Smooth muscle cell (in vitro differentiated cells): Measurements from ENCODE around the gene UBE3B. TPM values are rescaled to one million over a fixed set of nuclear protein-coding genes. Genes with fewer than 3 reads are reported as not detected.
A peak's percentile ranks its signal among the peaks of the same experiment; 100 is the strongest.

Experiments used
- DNase-seq: peaks from one replicate; lab custom pipeline; 2025; ENCODE audit not compliant: unreplicated experiment; lab: John Stamatoyannopoulos, UW
- H2AFZ ChIP-seq: fragments of 200-600 bp; sonication (generic); 2 replicates; pipeline ENCODE4 v1.6.0; 2016; ENCODE audit warnings: antibody characterized with exemption, low read depth, mild to moderate bottlenecking
- H3F3A ChIP-seq: fragments of 200-600 bp; sonication (generic); 2 replicates; pipeline ENCODE4 v1.6.0; 2017; ENCODE audit warnings: antibody characterized with exemption, low read depth
- H3K27ac ChIP-seq: fragments of 200-600 bp; sonication (generic); 2 replicates; pipeline ENCODE4 v1.5.1; 2016; ENCODE audit warnings: low read depth, mild to moderate bottlenecking
- H3K27me3 ChIP-seq: fragments of 200-600 bp; sonication (generic); 2 replicates; pipeline ENCODE4 v1.6.1; 2016; ENCODE audit warnings: low read depth, mild to moderate bottlenecking
- H3K36me3 ChIP-seq: fragments of 200-600 bp; sonication (generic); 2 replicates; pipeline ENCODE4 v1.5.1; 2016; ENCODE audit warnings: low read depth
- H3K4me1 ChIP-seq: fragments of 200-600 bp; sonication (generic); 2 replicates; pipeline ENCODE4 v1.5.1; 2016; ENCODE audit warnings: low read depth
- H3K4me2 ChIP-seq: fragments of 200-600 bp; sonication (generic); 2 replicates; pipeline ENCODE4 v1.6.0; 2016; ENCODE audit warnings: mild to moderate bottlenecking
- H3K4me3 ChIP-seq: fragments of 200-600 bp; sonication (generic); 2 replicates; pipeline ENCODE4 v1.5.1; 2016; ENCODE audit warnings: mild to moderate bottlenecking
- H3K79me2 ChIP-seq: fragments of 200-600 bp; sonication (generic); 2 replicates; pipeline ENCODE4 v1.6.0; 2016; ENCODE audit warnings: low read depth, mild to moderate bottlenecking
- H3K9ac ChIP-seq: fragments of 200-600 bp; sonication (generic); 2 replicates; pipeline ENCODE4 v1.6.0; 2016; ENCODE audit warnings: low read depth
- H3K9me3 ChIP-seq: fragments of 200-600 bp; sonication (generic); replicated peaks from 2 replicates; pipeline ENCODE4 v1.5.1; 2016; ENCODE audit warnings: low read depth
- H4K20me1 ChIP-seq: fragments of 200-600 bp; sonication (generic); 2 replicates; pipeline ENCODE4 v1.6.0; 2016; ENCODE audit warnings: low read depth
- WGBS: methylation state at CpG from one replicate; pipeline ENCODE4 v1.1.7; 2016; ENCODE audit warnings: low lambda C conversion rate; 5-methylcytosine and 5-hydroxymethylcytosine counted together
- polyA plus RNA-seq: library from polyadenylated mRNA; unstranded; fragments of >200 nt; fragmentation: Nextera tagmentation; extraction: Ambion mirVana; gene quantifications from 2 replicates; pipeline ENCODE4 v1.2.1, GENCODE V29; 2016
- total RNA-seq: library from RNA; depleted of rRNA; stranded (reverse); fragments of >200 nt; gene quantifications from 2 replicates; pipeline ENCODE4 v1.2.3, GENCODE V29; 2014
- TF ChIP-seq, protein P1 (sequence below): fragments of 200-600 bp; sonication (generic); IDR thresholded peaks from 2 replicates; pipeline ENCODE4 v1.5.1; 2017; ENCODE audit warnings: borderline replicate concordance, mild to moderate bottlenecking, antibody characterized with exemption; ENCODE audit not compliant: insufficient read depth, poor library complexity, severe bottlenecking

UBE3B gene
- total and polyA plus RNA-seq, 2 experiments from 2014 or later: 21.8 to 62.9 TPM

DNA sequence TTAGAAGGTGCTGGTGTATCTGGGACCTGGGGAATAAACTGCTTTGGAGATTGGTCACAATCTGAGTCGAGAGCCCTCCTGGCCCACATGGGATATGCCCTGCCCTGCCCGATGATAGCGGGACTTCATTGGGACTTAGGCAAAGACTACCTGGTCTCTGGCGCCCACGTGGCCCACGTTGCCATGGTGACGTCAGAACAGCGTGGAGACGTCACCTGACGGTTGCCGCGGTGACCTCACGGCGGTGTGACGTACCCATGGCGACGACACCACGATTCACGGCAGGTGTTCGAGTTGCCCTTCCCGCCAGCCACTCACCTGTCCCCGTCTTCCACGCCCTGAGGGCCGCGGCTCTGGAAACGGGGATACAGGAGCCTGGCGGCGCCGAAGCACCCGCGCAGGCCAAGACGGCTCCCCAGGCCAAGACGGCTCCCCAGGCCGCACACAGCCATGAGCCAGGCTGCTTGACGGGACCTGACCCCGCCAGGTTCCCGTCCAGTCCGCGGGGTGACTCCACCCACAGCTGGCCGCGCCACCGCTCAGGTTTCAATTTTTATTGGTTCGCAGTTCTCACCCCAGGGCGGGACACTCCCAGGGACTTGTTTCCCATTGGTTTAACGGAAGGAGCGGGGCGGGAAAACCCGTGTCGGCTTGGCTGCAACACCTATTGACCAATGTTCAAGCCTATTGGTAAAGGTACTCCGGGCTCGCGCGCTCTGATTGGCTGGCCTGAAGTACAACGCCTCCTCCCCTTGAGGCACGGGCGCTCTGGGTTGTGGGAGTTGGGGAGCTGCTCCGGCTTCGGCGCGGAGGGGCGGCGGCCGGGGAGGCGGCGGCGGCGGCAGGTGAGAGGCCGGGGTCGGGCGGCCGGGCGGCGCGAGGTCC, 95.8 kb downstream of the UBE3B start, which contains the start of the genes MMAB and MVK:
Gene MMAB, minus strand, starts transcription at position 476 of the 885 bp plus-strand sequence. Its CDS starts 24 bp downstream, at position 452.
Gene MVK, plus strand, starts transcription at position 766 of the 885 bp plus-strand sequence. CDS start 1,029 bp downstream, outside the sequence.
- peak within 1 kb of the TSS; percentile 72 for H3K27ac ChIP-seq
- peak within 1 kb of the TSS; percentile 97 for H3K4me2 ChIP-seq
- DNase-seq: peak; percentile 89
- H3K4me3 ChIP-seq: peak within 1 kb of the TSS; percentile 83
- H3K36me3 ChIP-seq: peaks cover 4% of the 10 kb centered on the region
- H3F3A ChIP-seq: no peaks in the 10 kb centered on the region
- H3K9ac ChIP-seq: peak within 1 kb of the TSS; percentile 77
- no peaks in the 10 kb centered on the region for H3K27me3 ChIP-seq
- H3K79me2 ChIP-seq: peaks cover 32% of the 10 kb centered on the region
- peak within 1 kb of the TSS; percentile 67 for H2AFZ ChIP-seq
- no peaks in the 10 kb centered on the region for H4K20me1 ChIP-seq
- WGBS: 2% methylated on average over 69 of the region's 74 CpGs
- H3K4me1 ChIP-seq: peaks cover 18% of the 10 kb centered on the region
- TF ChIP-seq, protein P1, sequence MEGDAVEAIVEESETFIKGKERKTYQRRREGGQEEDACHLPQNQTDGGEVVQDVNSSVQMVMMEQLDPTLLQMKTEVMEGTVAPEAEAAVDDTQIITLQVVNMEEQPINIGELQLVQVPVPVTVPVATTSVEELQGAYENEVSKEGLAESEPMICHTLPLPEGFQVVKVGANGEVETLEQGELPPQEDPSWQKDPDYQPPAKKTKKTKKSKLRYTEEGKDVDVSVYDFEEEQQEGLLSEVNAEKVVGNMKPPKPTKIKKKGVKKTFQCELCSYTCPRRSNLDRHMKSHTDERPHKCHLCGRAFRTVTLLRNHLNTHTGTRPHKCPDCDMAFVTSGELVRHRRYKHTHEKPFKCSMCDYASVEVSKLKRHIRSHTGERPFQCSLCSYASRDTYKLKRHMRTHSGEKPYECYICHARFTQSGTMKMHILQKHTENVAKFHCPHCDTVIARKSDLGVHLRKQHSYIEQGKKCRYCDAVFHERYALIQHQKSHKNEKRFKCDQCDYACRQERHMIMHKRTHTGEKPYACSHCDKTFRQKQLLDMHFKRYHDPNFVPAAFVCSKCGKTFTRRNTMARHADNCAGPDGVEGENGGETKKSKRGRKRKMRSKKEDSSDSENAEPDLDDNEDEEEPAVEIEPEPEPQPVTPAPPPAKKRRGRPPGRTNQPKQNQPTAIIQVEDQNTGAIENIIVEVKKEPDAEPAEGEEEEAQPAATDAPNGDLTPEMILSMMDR: no peak
- no peaks in the 10 kb centered on the region for H3K9me3 ChIP-seq

DNA sequence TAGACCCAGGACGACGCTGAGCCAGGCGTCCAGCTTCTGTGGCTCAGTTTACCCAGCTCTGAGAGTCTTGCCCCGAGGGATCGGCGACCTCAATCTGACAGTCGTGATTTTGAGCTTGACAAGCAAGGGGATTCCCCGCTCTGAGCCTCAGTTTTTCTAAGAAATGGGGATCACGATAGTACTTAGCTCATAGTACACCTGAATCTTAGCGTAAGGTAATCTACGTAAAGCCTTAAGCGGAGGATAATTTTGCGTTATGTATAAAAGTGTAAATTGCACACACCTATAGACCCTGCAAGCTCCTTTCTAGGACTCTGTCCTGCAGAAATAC, 96.4 kb downstream of the UBE3B start:
- no peaks in the 10 kb centered on the region for H3K27me3 ChIP-seq
- no peaks in the 10 kb centered on the region for H4K20me1 ChIP-seq
- TF ChIP-seq, protein P1: no peak
- H2AFZ ChIP-seq: peak overlapping the region; percentile 67
- peaks cover 32% of the 10 kb centered on the region for H3K79me2 ChIP-seq
- peaks cover 18% of the 10 kb centered on the region for H3K4me1 ChIP-seq
- WGBS: 3% methylated on average over 13 of the region's 13 CpGs
- peak overlapping the region; percentile 77 for H3K9ac ChIP-seq
- H3K4me2 ChIP-seq: peak overlapping the region; percentile 97
- DNase-seq: no peak
- no peak overlapping the region for H3K27ac ChIP-seq
- H3F3A ChIP-seq: no peaks in the 10 kb centered on the region
- peaks cover 4% of the 10 kb centered on the region for H3K36me3 ChIP-seq
- peak overlapping the region; percentile 83 for H3K4me3 ChIP-seq
- H3K9me3 ChIP-seq: no peaks in the 10 kb centered on the region

DNA sequence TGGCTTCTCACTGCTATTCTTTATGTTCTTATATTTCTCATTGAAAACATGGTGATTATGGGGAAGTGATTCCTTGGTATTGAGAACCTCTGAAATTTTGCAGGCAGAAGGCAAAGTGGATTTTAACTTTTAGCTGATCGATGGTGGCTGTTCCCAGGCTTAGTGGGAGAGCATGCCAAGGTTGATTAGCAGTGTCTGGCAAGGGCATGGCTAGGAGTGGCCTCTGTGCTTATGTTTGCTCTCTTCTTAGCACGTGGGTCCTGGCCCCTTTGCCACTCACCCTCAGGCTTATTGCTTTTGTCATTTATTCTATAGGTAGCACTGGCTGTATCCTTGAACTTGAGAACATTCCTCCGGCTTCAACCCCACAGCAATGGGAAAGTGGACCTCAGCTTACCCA, 98.2 kb downstream of the UBE3B start:
- TF ChIP-seq, protein P1: no peak
- Histone ChIP-seq H3K4me2 (no peak overlapping the region), H3K9ac (no peak overlapping the region), H3K79me2 (peaks cover 32% of the 10 kb centered on the region), H4K20me1 (no peaks in the 10 kb centered on the region), H3K36me3 (peaks cover 4% of the 10 kb centered on the region), H3K27me3 (no peaks in the 10 kb centered on the region), H3K27ac (no peak overlapping the region), H3K4me1 (peaks cover 18% of the 10 kb centered on the region), H3F3A (no peaks in the 10 kb centered on the region), H3K9me3 (no peaks in the 10 kb centered on the region), H2AFZ (no peak overlapping the region), H3K4me3 (no peak overlapping the region)
- no peak for DNase-seq
- WGBS: 93% methylated on average over 3 of the region's 3 CpGs
